Measurements from ENCODE around the gene REXO1. TPM values are rescaled to one million over a fixed set of nuclear protein-coding genes. Genes with fewer than 3 reads are reported as not detected.

The REXO1 gene
- total and polyA plus RNA-seq, 2 experiments from 2014 or later = 20.2 to 90.1 TPM

- peak overlapping the region; percentile 94 for H3K4me3 ChIP-seq
- Mint-ChIP-seq H3K27me3 (ENCODE audit: insufficient read depth, low read depth, poor library complexity) (peaks cover 26% of the 10 kb centered on the region), H3K27ac (0 out of 2 replicates have a peak overlapping the region, but pooled peaks have one; percentile 74), H3K4me1 (peaks cover 33% of the 10 kb centered on the region; the same call in 2 of the 3 replicates), H3K4me3 (peak overlapping the region; percentile 90), H3K36me3 (ENCODE audit: low read depth) (no peaks in the 10 kb centered on the region; the same call in 2 of the 3 replicates), H3K9me3 (no peaks in the 10 kb centered on the region)
- H3K9me2 ChIP-seq (ENCODE audit: insufficient read depth) = no peaks in the 10 kb centered on the region
- peaks cover 21% of the 10 kb centered on the region; the same call in 1 of the 2 replicates for H4K20me1 ChIP-seq (replicated peaks; ENCODE audit: insufficient read depth)
- H3K4me2 ChIP-seq = peak overlapping the region; percentile 98
- H3K27me3 ChIP-seq (ENCODE audit: insufficient read depth) = peaks cover 16% of the 10 kb centered on the region
- 0 out of 2 replicates have a peak, but pooled peaks cover 4% of the 10 kb centered on the region for H3F3A ChIP-seq (replicated peaks; ENCODE audit: low read depth)
- H3K79me2 ChIP-seq (replicated peaks; ENCODE audit: insufficient read depth) = peaks cover 49% of the 10 kb centered on the region
- H3K27ac ChIP-seq (ENCODE audit: low read depth) = no peak overlapping the region
- no peak for TF ChIP-seq ZNF462 (CRISPR knock-in tag; IDR thresholded peaks at IDR 0.05)
- TF ChIP-seq ZNF114 (CRISPR knock-in tag; IDR thresholded peaks at IDR 0.05) = no peak
- no peak for TF ChIP-seq STAT1 (IDR thresholded peaks at IDR 0.05; ENCODE audit: unreplicated experiment)
- no peak for TF ChIP-seq EZH2 (IDR thresholded peaks at IDR 0.05; ENCODE audit: low read depth, unreplicated experiment)
- TF ChIP-seq POLR2AphosphoS5 (IDR thresholded peaks at IDR 0.05; ENCODE audit: low read depth) = no peak
- TF ChIP-seq NANOG (IDR thresholded peaks at IDR 0.05; ENCODE audit: borderline replicate concordance) = no peak
- no peak for TF ChIP-seq ETS1 (IDR thresholded peaks at IDR 0.05)
- no peak for TF ChIP-seq JUNB (IDR thresholded peaks at IDR 0.05; ENCODE audit: unreplicated experiment)
- no peak for TF ChIP-seq EZH2phosphoT487 (IDR thresholded peaks at IDR 0.05; ENCODE audit: unreplicated experiment)
- no peak for TF ChIP-seq REST (IDR thresholded peaks at IDR 0.05; ENCODE audit: unreplicated experiment)
- no peak for TF ChIP-seq CREB1 (CRISPR knock-in tag; IDR thresholded peaks at IDR 0.05; ENCODE audit: low read depth)
- TF ChIP-seq CTCF (conservative IDR thresholded peaks at IDR 0.05; ENCODE audit: low read depth in 2 of 2) = no peak
- no peak for TF ChIP-seq ZNF331 (CRISPR knock-in tag; IDR thresholded peaks at IDR 0.05; ENCODE audit: low read depth)
- H2AFZ ChIP-seq = no peak overlapping the region
- H3K4me1 ChIP-seq (ENCODE audit: insufficient read depth) = peaks cover 46% of the 10 kb centered on the region
- ATAC-seq = no peak
- no peaks in the 10 kb centered on the region for H3K36me3 ChIP-seq (ENCODE audit: insufficient read depth)
- DNase-seq (ENCODE audit: low spot score) = peak; percentile 72
Measured at GRCh38 chr19:1862424-1863327, 14.4 kb upstream of the REXO1 start.
